Hepatocyte (in vitro differentiated cells): ENCODE results near the gene UNKL. TPM values are rescaled to one million over a fixed set of nuclear protein-coding genes. Genes with fewer than 3 reads are reported as not detected.
A peak's percentile ranks its signal among the peaks of the same experiment; 100 is the strongest.

Experiments
- DNase-seq: peaks from one replicate; pipeline ENCODE4 v3.0.0-alpha.2; 2016; ENCODE audit warnings: low spot score
- H2AFZ ChIP-seq: fragments of 200-600 bp; sonication (generic); 2 replicates; pipeline ENCODE4 v1.6.0; 2016; ENCODE audit warnings: antibody characterized with exemption, mild to moderate bottlenecking
- H3K27ac ChIP-seq: fragments of 200-600 bp; sonication (generic); 2 replicates; pipeline ENCODE4 v1.5.1; 2016; ENCODE audit warnings: mild to moderate bottlenecking
- H3K27me3 ChIP-seq: fragments of 200-600 bp; sonication (generic); 2 replicates; pipeline ENCODE4 v1.6.1; 2016
- H3K36me3 ChIP-seq: fragments of 200-600 bp; sonication (generic); replicated peaks from 2 replicates; pipeline ENCODE4 v1.5.1; 2016; ENCODE audit warnings: low read depth; ENCODE audit not compliant: insufficient read depth
- H3K4me1 ChIP-seq: fragments of 200-600 bp; sonication (generic); 2 replicates; pipeline ENCODE4 v1.5.1; 2016; ENCODE audit warnings: mild to moderate bottlenecking, moderate library complexity; ENCODE audit not compliant: insufficient read depth
- H3K4me2 ChIP-seq: fragments of 200-600 bp; sonication (generic); 2 replicates; pipeline ENCODE4 v1.6.0; 2016
- H3K4me3 ChIP-seq: fragments of 200-600 bp; sonication (generic); 2 replicates; pipeline ENCODE4 v1.5.1; 2016; ENCODE audit warnings: mild to moderate bottlenecking
- H3K79me2 ChIP-seq: fragments of 200-600 bp; sonication (generic); 2 replicates; pipeline ENCODE4 v1.6.0; 2017; ENCODE audit warnings: mild to moderate bottlenecking
- H3K9me2 ChIP-seq: fragments of 200-600 bp; sonication (generic); replicated peaks from 2 replicates; pipeline ENCODE4 v1.6.0; 2017; ENCODE audit warnings: mild to moderate bottlenecking; ENCODE audit not compliant: insufficient read depth
- H3K9me3 ChIP-seq: fragments of 200-600 bp; sonication (generic); 2 replicates; pipeline ENCODE4 v1.5.1; 2016; ENCODE audit warnings: low read depth, mild to moderate bottlenecking
- H4K20me1 ChIP-seq: fragments of 200-600 bp; sonication (generic); 2 replicates; pipeline ENCODE4 v1.6.0; 2016; ENCODE audit warnings: mild to moderate bottlenecking; ENCODE audit not compliant: insufficient read depth, poor library complexity, severe bottlenecking
- EZH2 ChIP-seq: fragments of 200-600 bp; sonication (generic); IDR thresholded peaks from 2 replicates; pipeline ENCODE4 v1.6.1; 2016; ENCODE audit warnings: antibody characterized with exemption, mild to moderate bottlenecking, borderline replicate concordance
- EZH2phosphoT487 ChIP-seq: fragments of 200-600 bp; sonication (generic); IDR thresholded peaks from one replicate; pipeline ENCODE4 v1.6.1; 2018; ENCODE audit warnings: antibody characterized with exemption, mild to moderate bottlenecking, low read depth, moderate library complexity; ENCODE audit not compliant: unreplicated experiment, severe bottlenecking
- WGBS: methylation state at CpG from one replicate; pipeline ENCODE4 v1.1.6; 2016; ENCODE audit warnings: low lambda C conversion rate; ENCODE audit errors: missing lambda C conversion rate; 5-methylcytosine and 5-hydroxymethylcytosine counted together
- polyA plus RNA-seq: library from polyadenylated mRNA; unstranded; fragments of >200 nt; fragmentation: Nextera tagmentation; extraction: Ambion mirVana; gene quantifications from 2 replicates; pipeline ENCODE4 v1.2.1, GENCODE V29; 2016
- total RNA-seq: library from RNA; depleted of rRNA; stranded (reverse); fragments of >200 nt; gene quantifications from 2 replicates; pipeline ENCODE4 v1.2.3, GENCODE V29; 2014
- TF ChIP-seq, protein P1 (sequence below): fragments of 200-600 bp; sonication (generic); IDR thresholded peaks from 2 replicates; pipeline ENCODE4 v1.5.1; 2016; ENCODE audit warnings: antibody characterized with exemption, mild to moderate bottlenecking; ENCODE audit not compliant: poor library complexity

Gene UNKL
- total and polyA plus RNA-seq, 2 experiments from 2014 or later, result 8.5 to 10.3 TPM

- Histone ChIP-seq H3K27ac (no peak overlapping the region), H3K9me2 (no peaks in the 10 kb centered on the region), H4K20me1 (peaks cover 12% of the 10 kb centered on the region), H3K4me2 (no peak overlapping the region), H3K27me3 (no peaks in the 10 kb centered on the region), H3K79me2 (peaks cover 28% of the 10 kb centered on the region), H2AFZ (no peak overlapping the region), H3K4me1 (no peaks in the 10 kb centered on the region), H3K4me3 (no peak overlapping the region), H3K36me3 (no peaks in the 10 kb centered on the region), H3K9me3 (no peaks in the 10 kb centered on the region)
- 63% methylated on average over 18 of the region's 18 CpGs for WGBS
- DNase-seq, result peak; percentile 75
- TF ChIP-seq EZH2 (no peak), EZH2phosphoT487 (no peak)
- TF ChIP-seq, protein P1, sequence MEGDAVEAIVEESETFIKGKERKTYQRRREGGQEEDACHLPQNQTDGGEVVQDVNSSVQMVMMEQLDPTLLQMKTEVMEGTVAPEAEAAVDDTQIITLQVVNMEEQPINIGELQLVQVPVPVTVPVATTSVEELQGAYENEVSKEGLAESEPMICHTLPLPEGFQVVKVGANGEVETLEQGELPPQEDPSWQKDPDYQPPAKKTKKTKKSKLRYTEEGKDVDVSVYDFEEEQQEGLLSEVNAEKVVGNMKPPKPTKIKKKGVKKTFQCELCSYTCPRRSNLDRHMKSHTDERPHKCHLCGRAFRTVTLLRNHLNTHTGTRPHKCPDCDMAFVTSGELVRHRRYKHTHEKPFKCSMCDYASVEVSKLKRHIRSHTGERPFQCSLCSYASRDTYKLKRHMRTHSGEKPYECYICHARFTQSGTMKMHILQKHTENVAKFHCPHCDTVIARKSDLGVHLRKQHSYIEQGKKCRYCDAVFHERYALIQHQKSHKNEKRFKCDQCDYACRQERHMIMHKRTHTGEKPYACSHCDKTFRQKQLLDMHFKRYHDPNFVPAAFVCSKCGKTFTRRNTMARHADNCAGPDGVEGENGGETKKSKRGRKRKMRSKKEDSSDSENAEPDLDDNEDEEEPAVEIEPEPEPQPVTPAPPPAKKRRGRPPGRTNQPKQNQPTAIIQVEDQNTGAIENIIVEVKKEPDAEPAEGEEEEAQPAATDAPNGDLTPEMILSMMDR, result peak; percentile 63
Measured at GRCh38 chr16:1363501-1364041, 50.9 kb downstream of the UNKL start.

DNA sequence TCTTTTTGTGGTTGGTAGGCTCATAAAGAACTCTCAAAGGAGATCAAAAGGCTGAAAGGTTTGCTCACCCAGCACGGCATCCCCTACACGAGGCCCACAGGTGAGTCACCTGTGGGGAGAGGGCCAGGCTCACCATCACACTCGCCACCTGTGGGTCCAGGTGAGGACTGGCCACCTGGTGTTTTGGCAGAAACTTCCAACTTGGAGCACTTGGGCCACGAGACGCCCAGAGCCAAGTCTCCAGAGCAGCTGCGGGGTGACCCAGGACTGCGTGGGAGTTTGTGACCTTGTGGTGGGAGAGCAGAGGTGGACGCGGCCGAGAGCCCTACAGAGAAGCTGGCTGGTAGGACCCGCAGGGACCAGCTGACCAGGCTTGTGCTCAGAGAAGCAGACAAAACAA lies 51.7 kb downstream of the UNKL start:
- H2AFZ ChIP-seq, result no peak overlapping the region
- H3K79me2 ChIP-seq, result peaks cover 32% of the 10 kb centered on the region
- H3K4me3 ChIP-seq, result no peak overlapping the region
- H3K27me3 ChIP-seq, result no peaks in the 10 kb centered on the region
- no peak overlapping the region for H3K4me2 ChIP-seq
- 93% methylated on average over 11 of the region's 11 CpGs for WGBS
- H3K36me3 ChIP-seq, result no peaks in the 10 kb centered on the region
- no peaks in the 10 kb centered on the region for H3K4me1 ChIP-seq
- no peaks in the 10 kb centered on the region for H3K9me3 ChIP-seq
- DNase-seq, result no peak
- no peaks in the 10 kb centered on the region for H3K9me2 ChIP-seq
- H4K20me1 ChIP-seq, result peaks cover 12% of the 10 kb centered on the region
- H3K27ac ChIP-seq, result no peak overlapping the region
- TF ChIP-seq, protein P1, result no peak
- no peak for TF ChIP-seq EZH2
- TF ChIP-seq EZH2phosphoT487, result no peak

DNA sequence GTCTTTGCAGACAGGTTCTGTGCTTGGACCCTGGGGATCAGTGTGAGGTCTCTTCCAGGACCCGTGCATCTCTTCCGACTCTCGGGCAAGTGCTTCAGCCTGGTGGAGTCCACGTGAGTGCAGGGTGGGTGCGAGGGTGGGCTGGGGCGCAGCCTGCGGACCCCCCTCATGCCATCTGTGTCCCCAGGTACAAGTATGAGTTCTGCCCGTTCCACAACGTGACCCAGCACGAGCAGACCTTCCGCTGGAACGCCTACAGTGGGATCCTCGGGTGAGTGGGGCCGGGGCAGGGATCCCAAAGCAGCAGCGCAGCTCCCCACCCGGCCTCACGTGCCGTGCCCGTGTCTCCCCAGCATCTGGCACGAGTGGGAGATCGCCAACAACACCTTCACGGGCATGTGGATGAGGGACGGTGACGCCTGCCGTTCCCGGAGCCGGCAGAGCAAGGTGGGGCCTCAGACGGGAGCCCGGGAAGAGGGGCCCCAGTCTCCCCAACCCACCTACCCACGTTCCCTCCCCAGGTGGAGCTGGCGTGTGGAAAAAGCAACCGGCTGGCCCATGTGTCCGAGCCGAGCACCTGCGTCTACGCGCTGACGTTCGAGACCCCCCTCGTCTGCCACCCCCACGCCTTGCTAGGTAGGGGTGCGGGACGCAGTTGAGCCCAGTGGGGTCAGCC lies 52.7 kb downstream of the UNKL start:
- H3K79me2 ChIP-seq, result peaks cover 37% of the 10 kb centered on the region
- H3K36me3 ChIP-seq, result no peaks in the 10 kb centered on the region

More for the DNA sequence above, 52.7 kb downstream of the UNKL start:
- Histone ChIP-seq H3K27ac (no peak overlapping the region), H3K4me3 (no peak overlapping the region), H3K4me1 (no peaks in the 10 kb centered on the region), H3K9me2 (no peaks in the 10 kb centered on the region), H3K4me2 (no peak overlapping the region), H3K27me3 (no peaks in the 10 kb centered on the region), H2AFZ (no peak overlapping the region), H4K20me1 (peaks cover 12% of the 10 kb centered on the region), H3K9me3 (no peaks in the 10 kb centered on the region)
- WGBS, result 97% methylated on average over 36 of the region's 43 CpGs
- DNase-seq, result no peak
- no peak for TF ChIP-seq EZH2phosphoT487
- TF ChIP-seq, protein P1, result no peak
- no peak for TF ChIP-seq EZH2
